HG03460 (cell line): ENCODE data around the gene YJU2.
A peak's percentile ranks its signal among the peaks of the same experiment; 100 is the strongest.
"Not testable (repeated sequence)": the region's sequence is repeated elsewhere in the genome, so short reads cannot be mapped to it uniquely, and the experiment has no call there.

Experiments used
- ATAC-seq: cut with Tn5 transposase; IDR thresholded peaks from one replicate; pipeline ENCODE4 v1.9.1; 2021; ENCODE audit not compliant: unreplicated experiment

The YJU2 gene

GRCh38 chr19:4227771-4228170, 19.1 kb upstream of the YJU2 start:
- no peak for ATAC-seq

DNA sequence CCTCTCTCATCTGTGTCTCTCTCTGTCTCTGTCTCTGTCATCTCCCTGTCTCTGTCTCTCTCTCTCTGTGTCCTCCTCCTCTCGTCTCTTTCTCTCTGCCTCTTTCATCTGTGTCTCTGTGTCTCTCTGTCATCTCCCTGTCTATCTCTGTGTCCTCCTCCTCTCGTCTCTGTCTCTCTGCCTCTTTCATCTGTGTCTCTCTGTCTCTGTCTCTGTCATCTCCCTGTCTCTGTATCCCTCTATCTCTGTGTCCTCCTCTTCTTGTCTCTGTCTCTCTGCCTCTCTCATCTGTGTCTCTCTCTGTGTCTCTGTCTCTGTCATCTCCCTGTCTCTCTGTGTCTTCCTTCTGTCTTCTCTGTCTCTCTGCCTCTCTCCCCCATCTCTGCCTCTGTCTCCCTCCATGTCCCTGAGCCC, 18.1 kb upstream of the YJU2 start:
- ATAC-seq, result no peak

DNA sequence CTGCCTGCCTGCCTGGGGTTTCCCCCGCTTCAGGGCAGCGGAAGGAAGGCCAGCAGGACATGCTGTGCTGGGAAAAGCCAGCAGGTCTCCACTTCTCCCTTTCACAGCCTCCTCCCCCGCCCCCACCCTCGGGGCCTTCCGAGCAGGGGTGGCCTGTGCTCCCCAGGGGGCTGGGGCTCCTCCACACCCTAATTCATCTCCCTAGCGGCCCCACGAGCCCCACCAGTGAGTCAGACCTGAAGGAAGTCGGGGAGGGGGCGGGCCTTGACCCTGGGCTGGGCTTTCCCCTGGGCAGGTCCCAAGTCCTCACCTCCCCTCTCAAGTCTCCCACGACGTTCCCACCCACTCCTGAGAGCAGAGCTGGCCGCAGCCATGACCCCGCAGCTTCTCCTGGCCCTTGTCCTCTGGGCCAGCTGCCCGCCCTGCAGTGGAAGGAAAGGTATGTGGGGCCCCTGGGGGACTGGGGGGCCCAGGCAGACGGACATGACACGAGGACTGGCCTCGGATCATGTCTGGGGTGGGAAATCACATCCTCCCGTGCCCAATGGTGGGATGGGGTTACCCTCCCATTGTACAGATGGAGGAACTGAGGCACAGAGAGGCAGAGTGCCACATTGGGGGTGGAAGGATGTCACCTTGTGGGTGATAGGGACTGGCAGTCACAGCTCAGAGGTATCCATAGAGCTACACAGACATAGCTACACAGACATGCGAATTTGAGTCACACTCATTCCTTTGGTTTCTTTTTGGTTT, 17.5 kb upstream of the YJU2 start, which contains the start of gene EBI3:
Gene EBI3 (plus strand): TSS at position 345 of the 753 bp plus-strand sequence. CDS start 28 bp downstream, at position 373.
- peak; percentile 62 for ATAC-seq

DNA sequence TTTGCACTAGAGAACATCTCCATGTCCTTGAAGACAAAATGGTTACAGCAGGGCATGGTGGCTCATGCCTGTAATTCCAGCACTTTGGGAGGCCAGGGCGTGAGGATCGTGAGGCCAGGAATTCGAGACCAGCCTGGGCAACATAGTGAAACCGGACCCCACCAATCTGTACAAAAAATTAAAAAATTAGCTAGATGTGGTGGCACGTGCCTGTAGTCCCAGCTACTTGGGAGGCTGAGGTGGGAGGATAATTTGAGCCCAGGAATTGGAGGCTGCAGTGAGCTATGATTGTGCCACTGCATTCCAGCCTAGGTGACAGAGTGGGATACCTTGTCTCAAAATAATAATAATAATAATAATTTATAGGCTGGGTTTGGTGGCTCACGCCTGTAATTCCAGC, 16.6 kb upstream of the YJU2 start:
- not testable (repeated sequence) for ATAC-seq

DNA sequence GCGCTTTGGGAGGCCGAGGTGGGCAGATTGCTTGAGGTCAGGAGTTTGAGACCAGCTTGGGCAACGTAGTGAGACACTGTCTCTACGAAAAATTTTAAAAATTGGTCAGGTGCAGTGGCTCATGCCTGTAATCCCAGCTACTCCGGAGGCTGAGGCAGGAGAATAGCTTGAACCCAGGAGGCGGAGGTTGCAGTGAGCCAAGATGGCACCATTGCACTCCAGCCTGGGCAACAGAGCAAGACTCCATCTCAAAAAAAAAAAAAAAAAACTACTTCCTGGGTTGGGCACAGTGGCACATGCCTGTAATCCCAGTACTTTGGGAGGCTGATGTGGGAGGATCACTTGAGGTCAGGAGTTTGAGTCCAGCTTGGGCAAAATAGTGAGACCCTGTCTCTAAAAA, 15.4 kb upstream of the YJU2 start:
- ATAC-seq, result not testable (repeated sequence)

- not testable (repeated sequence) for ATAC-seq
These were observed 14.7 kb upstream of the YJU2 start for GRCh38 chr19:4232139-4232538.

- ATAC-seq, result no peak
These were observed 14.1 kb upstream of the YJU2 start for GRCh38 chr19:4232614-4233281.

DNA sequence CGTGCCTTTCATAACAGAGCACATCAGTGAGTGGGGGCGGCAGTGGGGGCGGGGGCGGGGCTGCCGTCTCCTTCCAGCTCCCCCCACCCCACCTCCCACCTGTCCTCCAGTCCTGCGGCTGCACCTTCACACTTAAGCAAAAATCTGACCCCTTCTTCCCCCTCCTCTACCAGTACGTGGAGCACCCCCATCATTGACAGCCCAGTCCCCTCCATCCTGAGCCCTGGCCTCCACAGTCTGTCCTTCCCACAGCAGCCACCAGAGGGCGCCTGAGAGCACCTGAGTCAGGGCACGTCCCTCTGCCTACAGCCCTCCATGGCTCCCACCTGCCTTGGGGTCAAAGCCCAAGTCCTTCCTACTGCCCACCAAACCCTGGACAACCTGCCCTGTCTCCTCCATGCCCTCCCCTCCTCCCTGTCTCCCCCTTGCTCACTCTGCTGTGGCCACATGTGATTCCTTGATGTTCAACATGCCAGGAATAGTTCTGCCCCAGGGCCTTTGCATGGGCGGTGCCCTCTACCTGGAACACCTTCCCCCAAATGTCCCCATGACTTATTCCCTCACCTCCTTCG, 13.5 kb upstream of the YJU2 start:
- ATAC-seq, result no peak

DNA sequence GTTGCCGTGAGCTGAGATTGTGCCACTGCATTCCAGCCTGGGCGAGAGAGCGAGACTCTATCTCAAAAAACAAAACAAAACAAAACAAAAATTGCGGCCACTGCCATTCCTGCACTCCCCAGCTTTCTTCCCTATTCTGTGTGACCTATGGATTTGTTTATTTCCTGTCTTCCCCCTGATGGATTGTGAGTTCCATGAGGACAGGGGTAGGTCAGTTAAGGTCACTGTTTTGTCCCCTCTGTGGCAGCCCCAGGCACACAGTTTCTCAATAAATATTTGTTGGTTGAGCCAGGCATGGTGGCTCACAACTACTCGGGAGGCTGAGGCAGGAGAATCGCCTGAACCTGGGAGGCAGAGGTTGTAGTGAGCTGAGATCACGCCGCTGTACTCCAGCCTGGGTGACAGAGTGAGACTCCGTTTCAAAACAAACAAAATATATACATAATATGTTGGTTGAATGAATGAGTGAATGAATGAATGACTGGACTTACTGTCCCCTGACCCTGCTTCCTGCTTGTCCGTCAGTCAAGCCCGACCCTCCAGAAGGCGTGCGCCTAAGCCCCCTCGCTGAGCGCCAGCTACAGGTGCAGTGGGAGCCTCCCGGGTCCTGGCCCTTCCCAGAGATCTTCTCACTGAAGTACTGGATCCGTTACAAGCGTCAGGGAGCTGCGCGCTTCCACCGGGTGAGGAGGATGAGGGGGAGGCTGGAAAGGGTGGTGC, 12.6 kb upstream of the YJU2 start:
- no peak for ATAC-seq

DNA sequence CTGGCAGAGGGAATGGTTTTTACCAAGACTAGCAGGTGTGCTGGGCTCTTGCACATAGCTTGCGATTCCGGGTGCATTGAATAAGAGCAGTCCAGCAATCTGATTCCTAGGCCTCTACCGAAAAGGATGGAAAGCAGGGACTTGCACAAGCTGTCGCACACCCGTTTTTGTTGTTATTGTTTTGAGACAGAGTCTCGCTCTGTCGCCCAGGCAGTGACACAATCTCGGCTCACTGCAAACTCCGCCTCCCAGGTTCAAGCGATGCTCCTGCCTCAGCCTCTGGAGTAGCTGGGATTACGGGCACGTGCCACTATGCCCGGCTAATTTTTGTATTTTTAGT, 12.0 kb upstream of the YJU2 start:
- ATAC-seq, result no peak

GRCh38 chr19:4237510-4237909, 9.4 kb upstream of the YJU2 start:
- not testable (repeated sequence) for ATAC-seq

- ATAC-seq, result no peak
These were observed 8.0 kb upstream of the YJU2 start for GRCh38 chr19:4238831-4239230.

GRCh38 chr19:4241824-4242430, 5.0 kb upstream of the YJU2 start:
- no peak for ATAC-seq

DNA sequence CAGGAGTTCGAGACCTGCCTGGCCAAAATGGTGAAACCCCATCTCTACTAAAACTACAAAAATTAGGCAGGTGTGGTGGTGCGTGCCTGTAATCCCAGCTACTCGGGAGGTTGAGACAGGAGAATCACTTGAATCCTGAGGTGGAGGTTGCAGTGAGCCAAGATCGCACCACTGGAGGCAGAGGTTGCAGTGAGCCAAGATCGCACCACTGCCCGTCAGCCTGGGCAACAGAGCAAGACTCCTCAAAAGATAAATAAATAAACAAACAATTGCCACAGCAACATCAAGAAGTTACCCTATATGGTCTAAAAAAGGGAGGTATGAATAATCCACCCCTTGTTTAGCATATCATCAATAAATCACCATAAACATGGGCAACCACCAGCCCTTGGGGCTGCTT, 942 bp upstream of the YJU2 start:
- not testable (repeated sequence) for ATAC-seq

GRCh38 chr19:4256563-4256962, 9.7 kb downstream of the YJU2 start:
- no peak for ATAC-seq

- ATAC-seq, result no peak
These were observed 10.1 kb downstream of the YJU2 start for GRCh38 chr19:4257025-4257424.

- no peak for ATAC-seq
These were observed 11.3 kb downstream of the YJU2 start for GRCh38 chr19:4258181-4258580.

GRCh38 chr19:4260613-4261191, 13.8 kb downstream of the YJU2 start:
- ATAC-seq, result no peak

DNA sequence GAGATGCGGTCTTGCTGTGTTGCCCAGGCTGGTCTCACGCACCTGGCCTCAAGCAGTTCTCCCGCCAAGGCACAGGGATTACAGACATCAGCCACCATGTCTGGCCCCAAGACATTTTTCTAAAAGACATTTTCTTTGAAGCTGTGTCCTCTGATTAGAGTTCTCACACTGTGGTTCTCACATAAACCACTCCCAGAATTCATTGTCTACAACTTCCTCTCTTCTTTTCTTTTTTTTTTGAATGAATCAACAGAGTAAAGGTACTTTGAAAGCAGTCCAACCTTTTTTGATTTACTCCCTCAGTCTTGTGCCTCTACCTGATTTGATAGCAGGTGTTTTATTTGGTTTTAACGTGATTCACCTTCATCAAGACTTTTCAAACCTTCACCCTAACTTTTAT, 17.9 kb downstream of the YJU2 start:
- no peak for ATAC-seq

DNA sequence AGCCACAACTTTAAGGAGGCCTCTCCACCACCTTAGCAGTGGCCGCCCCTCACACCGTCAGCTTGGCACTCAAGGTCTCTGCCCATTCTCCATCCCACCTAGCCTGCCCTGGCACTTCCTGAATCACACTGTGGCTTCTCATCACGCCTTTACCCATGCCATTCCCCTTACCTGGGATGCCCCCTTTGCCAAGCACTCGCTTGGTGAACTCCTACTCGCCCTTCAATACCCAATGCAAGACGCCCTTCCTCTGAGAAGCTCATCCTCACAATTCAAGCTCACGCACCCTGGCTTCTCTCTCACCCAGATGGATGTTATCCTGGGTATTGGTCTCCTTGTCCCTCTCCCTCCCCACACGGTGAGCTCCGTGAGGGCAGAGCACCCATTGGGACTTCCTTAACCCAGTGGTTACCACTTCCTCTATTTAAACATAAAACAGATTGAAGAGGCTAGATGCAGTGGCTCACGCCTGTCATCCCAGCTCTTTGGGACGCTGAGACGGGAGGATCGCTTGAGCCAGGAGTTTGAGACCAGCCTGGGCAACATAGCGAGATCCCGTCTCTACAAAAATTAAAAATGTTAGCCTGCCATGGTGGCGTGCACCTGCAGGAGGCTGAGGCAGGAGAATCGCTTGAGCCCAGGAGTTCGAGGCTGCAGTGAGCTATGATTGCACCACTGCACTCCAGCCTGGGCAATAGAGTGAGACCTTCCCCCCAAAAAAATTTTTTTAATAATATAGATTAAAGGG, 19.5 kb downstream of the YJU2 start:
- ATAC-seq, result no peak
